Measurements from ENCODE around the gene ITIH3.

ITIH3 gene

GRCh38 chr3:52793702-52794611 lies 639 bp upstream of the ITIH3 start:
- no peak for DNase-seq

GRCh38 chr3:52795298-52795900 lies 803 bp downstream of the ITIH3 start:
- DNase-seq = no peak

GRCh38 chr3:52796411-52796810 lies 1.8 kb downstream of the ITIH3 start:
- no peak for DNase-seq

- no peak for DNase-seq
Measured at GRCh38 chr3:52798376-52798977, 3.9 kb downstream of the ITIH3 start.

- no peak for DNase-seq
Measured at GRCh38 chr3:52798978-52799476, 4.4 kb downstream of the ITIH3 start.

- no peak for DNase-seq
Measured at GRCh38 chr3:52800079-52800478, 5.5 kb downstream of the ITIH3 start.

GRCh38 chr3:52801839-52802238 lies 7.2 kb downstream of the ITIH3 start:
- no peak for DNase-seq

- DNase-seq = no peak
Measured at GRCh38 chr3:52805270-52806039, 10.9 kb downstream of the ITIH3 start.

GRCh38 chr3:52809149-52809548 lies 14.6 kb downstream of the ITIH3 start:
- no peak for DNase-seq

GRCh38 chr3:52809662-52810377 lies 15.2 kb downstream of the ITIH3 start:
- no peak for DNase-seq

- no peak for DNase-seq
Measured at GRCh38 chr3:52810923-52811322, 16.3 kb downstream of the ITIH3 start.

- DNase-seq = no peak
Measured at GRCh38 chr3:52811452-52812011, 16.9 kb downstream of the ITIH3 start.

- no peak for DNase-seq
Measured at GRCh38 chr3:52813810-52814209, 19.2 kb downstream of the ITIH3 start.

GRCh38 chr3:52816199-52816598 lies 21.6 kb downstream of the ITIH3 start:
- DNase-seq = no peak

GRCh38 chr3:52816654-52817053 lies 22.1 kb downstream of the ITIH3 start:
- DNase-seq = no peak

- DNase-seq = no peak
Measured at GRCh38 chr3:52817221-52817620, 22.6 kb downstream of the ITIH3 start.

GRCh38 chr3:52817860-52818259 lies 23.3 kb downstream of the ITIH3 start:
- no peak for DNase-seq

GRCh38 chr3:52819936-52820335 lies 25.3 kb downstream of the ITIH3 start:
- DNase-seq = no peak

GRCh38 chr3:52820736-52821135 lies 26.1 kb downstream of the ITIH3 start:
- no peak for DNase-seq

- no peak for DNase-seq
Measured at GRCh38 chr3:52822363-52822762, 27.8 kb downstream of the ITIH3 start.

- DNase-seq = no peak
Measured at GRCh38 chr3:52824037-52824436, 29.4 kb downstream of the ITIH3 start.

GRCh38 chr3:52827441-52827840 lies 32.8 kb downstream of the ITIH3 start:
- no peak for DNase-seq

Measured in NCI-H2227 treated with DMSO at 0.1 percent for 48 hours (cell line).